ENCODE results near the gene ZBTB33. TPM values are rescaled to one million over a fixed set of nuclear protein-coding genes. Genes with fewer than 3 reads are reported as not detected.

ZBTB33 gene
- polyA plus RNA-seq, 2 of the 4 experiments (the other 2 are of a cell fraction): 12.3 to 14.3 TPM

DNA sequence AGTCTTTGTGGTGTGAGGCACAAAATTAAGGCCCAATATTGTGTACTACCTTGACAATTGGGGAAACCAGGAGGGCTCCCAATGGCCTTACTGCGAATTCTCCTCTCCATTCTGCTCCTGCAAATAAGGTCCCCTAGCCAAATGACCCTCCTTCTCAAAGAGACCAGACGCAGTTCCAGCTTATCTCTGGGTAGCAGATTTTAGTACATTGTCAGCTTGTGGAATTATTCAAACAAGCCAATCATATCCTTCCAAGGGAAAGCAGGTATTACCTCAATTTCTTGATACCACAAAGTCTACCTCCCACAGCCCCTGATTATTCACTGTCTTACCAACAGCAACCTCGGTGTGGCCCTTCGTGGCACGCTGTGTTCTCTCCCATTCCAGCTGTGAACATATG lies 7.8 kb upstream of the ZBTB33 start:
- no peak for ATAC-seq
- no peak for DNase-seq (ENCODE audit: low read depth in 1 of 2, low spot score in 1 of 2)
- H3K4me3 ChIP-seq: no peak overlapping the region
- no peak overlapping the region for H3K27ac ChIP-seq
- ChIA-PET CTCF (no interaction called here), POLR2A (no interaction called here)
- H3K9me3 ChIP-seq: no peaks in the 10 kb centered on the region
- no peak overlapping the region for H3K4me2 ChIP-seq
- no peak for TF ChIP-seq EHMT2 (IDR thresholded peaks at IDR 0.05; ENCODE audit: low read depth)
- TF ChIP-seq ELK1 (IDR thresholded peaks at IDR 0.05; ENCODE audit: low read depth, low read length): no peak
- no peak for TF ChIP-seq HMGXB4 (CRISPR knock-in tag; IDR thresholded peaks at IDR 0.05; ENCODE audit: borderline replicate concordance)
- TF ChIP-seq MYC (IDR thresholded peaks at IDR 0.05; ENCODE audit: borderline replicate concordance, low read length): no peak
- TF ChIP-seq, protein P1, sequence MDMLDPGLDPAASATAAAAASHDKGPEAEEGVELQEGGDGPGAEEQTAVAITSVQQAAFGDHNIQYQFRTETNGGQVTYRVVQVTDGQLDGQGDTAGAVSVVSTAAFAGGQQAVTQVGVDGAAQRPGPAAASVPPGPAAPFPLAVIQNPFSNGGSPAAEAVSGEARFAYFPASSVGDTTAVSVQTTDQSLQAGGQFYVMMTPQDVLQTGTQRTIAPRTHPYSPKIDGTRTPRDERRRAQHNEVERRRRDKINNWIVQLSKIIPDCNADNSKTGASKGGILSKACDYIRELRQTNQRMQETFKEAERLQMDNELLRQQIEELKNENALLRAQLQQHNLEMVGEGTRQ (IDR thresholded peaks at IDR 0.05): no peak
- TF ChIP-seq NPAS2 (CRISPR knock-in tag; IDR thresholded peaks at IDR 0.05; ENCODE audit: borderline replicate concordance): no peak
- TF ChIP-seq, protein P2, sequence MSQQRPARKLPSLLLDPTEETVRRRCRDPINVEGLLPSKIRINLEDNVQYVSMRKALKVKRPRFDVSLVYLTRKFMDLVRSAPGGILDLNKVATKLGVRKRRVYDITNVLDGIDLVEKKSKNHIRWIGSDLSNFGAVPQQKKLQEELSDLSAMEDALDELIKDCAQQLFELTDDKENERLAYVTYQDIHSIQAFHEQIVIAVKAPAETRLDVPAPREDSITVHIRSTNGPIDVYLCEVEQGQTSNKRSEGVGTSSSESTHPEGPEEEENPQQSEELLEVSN (IDR thresholded peaks at IDR 0.05; ENCODE audit: borderline replicate concordance, low read depth): no peak
- TF ChIP-seq HEYL (CRISPR knock-in tag; IDR thresholded peaks at IDR 0.05): no peak
- no peak for TF ChIP-seq POLR2AphosphoS2 (conservative IDR thresholded peaks at IDR 0.05; ENCODE audit: low read length)
- TF ChIP-seq HOXB5 (CRISPR knock-in tag; IDR thresholded peaks at IDR 0.05): no peak
- TF ChIP-seq ATOH8 (CRISPR knock-in tag; IDR thresholded peaks at IDR 0.05; ENCODE audit: low read depth): no peak
- no peak for TF ChIP-seq SMC3 (IDR thresholded peaks at IDR 0.05)
- no peak for TF ChIP-seq RCOR1 (IDR thresholded peaks at IDR 0.05; ENCODE audit: low read depth, low read length)
- TF ChIP-seq ZC3H11A (IDR thresholded peaks at IDR 0.05): no peak
- no peak for TF ChIP-seq BHLHE40 (IDR thresholded peaks at IDR 0.05; ENCODE audit: low read depth, low read length)
- TF ChIP-seq TP53 (CRISPR knock-in tag; IDR thresholded peaks at IDR 0.05): no peak
- 84% methylated on average over 5 of the region's 5 CpGs for WGBS (ENCODE audit: missing lambda C conversion rate)
- FAIRE-seq: no peak
- peaks cover 4% of the 10 kb centered on the region; the same call in 1 of the 3 replicates for H3K4me1 ChIP-seq

GRCh38 chrX:120244395-120244734 lies 6.2 kb upstream of the ZBTB33 start:
- CTCF ChIA-PET: interaction anchor here (1.2 kb wide), 1 partner anchor 30 kb away, joined by 3 read pairs; no protein-coding TSS in a partner anchor
- POLR2A ChIA-PET: no interaction called here
- Histone ChIP-seq H3K4me2 (peak overlapping the region; percentile 86), H3K4me3 (peak overlapping the region; percentile 89), H3K4me1 (peaks cover 4% of the 10 kb centered on the region; the same call in 1 of the 3 replicates), H3K9me3 (no peaks in the 10 kb centered on the region), H3K27ac (peak overlapping the region; percentile 85 to 93)
- DNase-seq (ENCODE audit: low read depth in 1 of 2, low spot score in 1 of 2) (no peak), FAIRE-seq (no peak), ATAC-seq (peak; percentile 31 to 58; a peak in 4 of 6 replicates)
- TF ChIP-seq PBX3 (IDR thresholded peaks at IDR 0.05): no peak
- no peak for TF ChIP-seq ZFP36 (IDR thresholded peaks at IDR 0.05; ENCODE audit: borderline replicate concordance, partially characterized antibody)
- no peak for TF ChIP-seq SREBF2 (IDR thresholded peaks at IDR 0.05)
- TF ChIP-seq, protein P3, sequence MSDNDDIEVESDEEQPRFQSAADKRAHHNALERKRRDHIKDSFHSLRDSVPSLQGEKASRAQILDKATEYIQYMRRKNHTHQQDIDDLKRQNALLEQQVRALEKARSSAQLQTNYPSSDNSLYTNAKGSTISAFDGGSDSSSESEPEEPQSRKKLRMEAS (IDR thresholded peaks at IDR 0.05): no peak
- no peak for TF ChIP-seq MAZ (IDR thresholded peaks at IDR 0.05; ENCODE audit: borderline replicate concordance, low read depth, low read length)
- TF ChIP-seq SMC3 (IDR thresholded peaks at IDR 0.05): no peak
- TF ChIP-seq CBX2 (IDR thresholded peaks at IDR 0.05; ENCODE audit: borderline replicate concordance, low read depth): no peak
- TF ChIP-seq HES2 (IDR thresholded peaks at IDR 0.05): no peak
- under 1% methylated on average over 16 of the region's 16 CpGs for WGBS (ENCODE audit: missing lambda C conversion rate)

All from A549 (cell line).